Right lobe of liver (tissue), 6 donors: ENCODE measurements around the gene ZCCHC4. TPM values are rescaled to one million over a fixed set of nuclear protein-coding genes. Genes with fewer than 3 reads are reported as not detected.

ENCODE experiments used
- ATAC-seq, 4 donors: fragments of 200-7000 bp; cut with Tn5 transposase; one replicate each; pipeline ENCODE4 v1.9.1; 2020; ENCODE audit warnings: mild to moderate bottlenecking in 4 of 4, moderate library complexity in 4 of 4
- DNase-seq, 3 donors: peaks; one replicate each; pipeline ENCODE4 v3.0.0-alpha.2; 2020
- H3K27ac ChIP-seq, 3 donors: fragments of 200-600 bp; one replicate each; pipeline ENCODE4 v1.8.0; 2022
- H3K27me3 ChIP-seq, 2 donors: fragments of 200-600 bp; one replicate each; pipeline ENCODE4 v1.8.0; 2022
- H3K36me3 ChIP-seq, 4 donors: fragments of 200-600 bp; sonication (generic) in 1 of 4; one replicate each; pipeline versions ENCODE4 v1.5.1 to v1.8.0; 2017 to 2022; ENCODE audit warnings: control low read depth in 1 of 4
- H3K4me1 ChIP-seq, 4 donors: fragments of 200-600 bp; sonication (generic) in 1 of 4; one replicate each; pipeline versions ENCODE4 v1.5.1 to v1.8.0; 2017 to 2022; ENCODE audit warnings: control low read depth in 1 of 4
- H3K4me3 ChIP-seq, 3 donors: fragments of 200-600 bp; one replicate each; pipeline ENCODE4 v1.8.0; 2022
- H3K9me3 ChIP-seq, 4 donors: fragments of 200-600 bp; sonication (generic) in 1 of 4; one replicate each; pipeline versions ENCODE4 v1.5.1 to v1.8.0; 2017 to 2022; ENCODE audit warnings: control low read depth in 1 of 4
- CTCF ChIP-seq, 4 donors: fragments of 200-600 bp in 3 of 4; fragments of 450-650 bp in 1 of 4; IDR thresholded peaks; one replicate each; pipeline versions ENCODE4 v1.5.1 to v1.8.0; 2016 to 2022; ENCODE audit warnings: antibody characterized with exemption in 4 of 4, mild to moderate bottlenecking in 2 of 4
- POLR2A ChIP-seq: fragments of 450-650 bp; IDR thresholded peaks from one replicate; pipeline ENCODE4 v1.6.1; 2017; ENCODE audit warnings: antibody characterized with exemption, mild to moderate bottlenecking
- WGBS: methylation state at CpG from one replicate; pipeline ENCODE4 v1.1.6; 2018; ENCODE audit warnings: low coverage, low lambda C conversion rate; ENCODE audit not compliant: insufficient coverage; ENCODE audit errors: missing lambda C conversion rate; 5-methylcytosine and 5-hydroxymethylcytosine counted together
- intact Hi-C, 2 donors: fragments of 100-400 bp; cut with DNase I; formaldehyde crosslinking; loops; one replicate each; pipeline versions ENCODE4 v1.11.2 to v1.14.1; 2022
- total RNA-seq, 6 experiments: library from RNA; depleted of rRNA in 2 of 6; stranded (reverse); fragments of >200 nt in 2 of 6; fragmentation: NEBNext Ultra II Directional in 3 of 6; extraction: Animal tissue kit (Norgen Biotek cat#: 25700) in 3 of 6; gene quantifications; one replicate each; pipeline versions ENCODE4 v1.1.0 to v1.2.4, GENCODE V29; 2016 to 2023
- donor health status: DM: no; HTN: yes; CAD: no.
- donor health status: DM: no; HTN: no; CAD: no.
- donor health status: DM: no; HTN: no; CAD: no.
- donor health status: DM: no; HTN: yes; CAD: no.
- donor health status: DM: no; HTN: yes; CAD: no.

Gene ZCCHC4
- total RNA-seq, 6 experiments from 2014 or later = 2.9 to 6.9 (median 3.9) TPM

GRCh38 chr4:25306518-25307057 is 6.0 kb upstream of the ZCCHC4 start:
- H3K27me3 ChIP-seq = no peaks in the 10 kb centered on the region
- H3K36me3 ChIP-seq = no peaks in the 10 kb centered on the region
- no peaks in the 10 kb centered on the region for H3K4me1 ChIP-seq
- no peak overlapping the region for H3K4me3 ChIP-seq
- H3K27ac ChIP-seq = no peak overlapping the region
- ATAC-seq = no peak
- whole genome bisulfite sequencing = 90% methylated on average over 4 of the region's 4 CpGs
- no peak for DNase-seq
- H3K9me3 ChIP-seq = no peaks in the 10 kb centered on the region
- intact Hi-C loops = no loop called here
- TF ChIP-seq POLR2A = no peak
- no peak for TF ChIP-seq CTCF (IDR thresholded peaks at IDR 0.05)

- no peak for ATAC-seq
- WGBS = 82% methylated on average over 6 of the region's 7 CpGs
These were observed 5.0 kb upstream of the ZCCHC4 start for GRCh38 chr4:25307596-25307995.

GRCh38 chr4:25308306-25308705 is 4.3 kb upstream of the ZCCHC4 start:
- intact Hi-C loops = no loop called here
- no peaks in the 10 kb centered on the region for H3K27me3 ChIP-seq

More at GRCh38 chr4:25307596-25307995, 5.0 kb upstream of the ZCCHC4 start:
- no peaks in the 10 kb centered on the region for H3K27me3 ChIP-seq
- intact Hi-C loops = no loop called here
- no peak for TF ChIP-seq CTCF (IDR thresholded peaks at IDR 0.05)
- TF ChIP-seq POLR2A = no peak
- no peak overlapping the region for H3K4me3 ChIP-seq
- no peaks in the 10 kb centered on the region for H3K9me3 ChIP-seq
- no peaks in the 10 kb centered on the region for H3K4me1 ChIP-seq
- H3K27ac ChIP-seq = no peak overlapping the region
- no peak for DNase-seq
- no peaks in the 10 kb centered on the region for H3K36me3 ChIP-seq

DNA sequence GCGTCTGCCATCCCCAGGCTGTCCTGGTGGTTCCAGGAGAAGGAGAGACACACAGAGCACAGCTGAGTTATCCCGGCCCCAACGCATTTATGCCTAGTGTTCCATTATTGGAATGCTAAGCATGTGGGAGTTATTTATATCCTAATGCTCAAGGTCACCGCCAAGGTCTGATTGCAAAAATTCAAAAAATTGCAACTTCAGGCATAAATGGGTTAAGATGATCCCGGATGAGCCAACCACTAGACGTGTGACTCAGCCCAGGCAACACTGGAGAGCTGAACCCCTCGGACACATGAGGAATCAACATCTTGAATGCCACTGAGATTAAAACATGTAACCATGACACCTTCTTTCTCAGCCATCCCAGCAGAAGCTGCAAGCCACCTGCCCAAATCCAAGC is 3.8 kb upstream of the ZCCHC4 start:
- no peak for TF ChIP-seq CTCF (IDR thresholded peaks at IDR 0.05)
- TF ChIP-seq POLR2A = no peak
- Histone ChIP-seq H3K4me1 (peaks cover 0 to 5% (median 0%) of the 10 kb centered on the region in 4 donors), H3K27ac (no peak overlapping the region), H3K9me3 (no peaks in the 10 kb centered on the region), H3K4me3 (no peak overlapping the region), H3K27me3 (no peaks in the 10 kb centered on the region), H3K36me3 (no peaks in the 10 kb centered on the region)
- ATAC-seq (no peak), DNase-seq (no peak)
- WGBS = 59% methylated on average over 6 of the region's 7 CpGs
- intact Hi-C loops = no loop called here

More at GRCh38 chr4:25308306-25308705, 4.3 kb upstream of the ZCCHC4 start:
- no peaks in the 10 kb centered on the region for H3K9me3 ChIP-seq
- no peak overlapping the region for H3K4me3 ChIP-seq
- no peak for TF ChIP-seq POLR2A
- TF ChIP-seq CTCF (IDR thresholded peaks at IDR 0.05) = no peak
- DNase-seq (no peak), ATAC-seq (no peak)
- peaks cover 0 to under 1% (median 0%) of the 10 kb centered on the region in 4 donors for H3K4me1 ChIP-seq
- no peaks in the 10 kb centered on the region for H3K36me3 ChIP-seq
- WGBS = 80% methylated on average over 1 of the region's 2 CpGs
- no peak overlapping the region for H3K27ac ChIP-seq
